Measurements from ENCODE around the gene TCF12. TPM values are rescaled to one million over a fixed set of nuclear protein-coding genes. Genes with fewer than 3 reads are reported as not detected.

TCF12 gene
- total RNA-seq, 1 experiment from 2014 or later, result 76.7 TPM

DNA sequence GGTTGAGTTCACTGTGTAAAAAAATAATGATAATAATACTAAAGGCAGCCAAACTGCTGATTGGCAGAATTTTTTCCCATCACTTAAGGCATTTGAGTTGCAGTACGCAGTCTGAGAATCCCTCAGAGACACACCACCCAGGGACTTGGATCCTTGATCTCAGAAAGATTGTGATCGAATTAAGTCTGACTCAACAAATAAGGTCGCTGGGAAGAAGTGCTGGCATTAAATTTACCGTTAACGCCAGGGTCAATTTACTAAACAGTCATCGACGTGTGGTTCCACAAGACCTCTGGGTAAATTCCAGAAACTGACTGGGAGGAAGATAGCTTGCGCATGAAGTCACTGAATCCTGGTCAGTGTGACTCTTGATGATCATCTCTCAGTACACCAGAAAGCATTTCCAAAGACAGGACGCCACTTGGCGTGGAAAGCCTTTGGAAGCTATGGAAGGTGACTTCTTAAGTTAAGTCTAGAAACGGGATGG is 409.6 kb downstream of the TCF12 start:
- H3K4me1 Mint-ChIP-seq, result peaks cover 8 to 36% of the 10 kb centered on the region in 2 experiments
- H4K5ac ChIP-seq (ENCODE audit: insufficient read length, low read depth, low read length), result no peak overlapping the region
- no peak overlapping the region for H3K9ac ChIP-seq (ENCODE audit: extremely low read depth, insufficient read length, low read length)
- H3K4me3 Mint-ChIP-seq, result no peak overlapping the region
- no peak overlapping the region for H3K14ac ChIP-seq (ENCODE audit: insufficient read depth, low read length)
- no peaks in the 10 kb centered on the region for H3K9me3 ChIP-seq (ENCODE audit: control insufficient read depth, low read depth, low read length)
- no peak overlapping the region for H2BK15ac ChIP-seq (ENCODE audit: low read depth, low read length)
- no peaks in the 10 kb centered on the region for H3K27me3 Mint-ChIP-seq (ENCODE audit: low read depth)
- WGBS (ENCODE audit: extremely low coverage, insufficient read length, low lambda C conversion rate), result no CpG with 5 or more reads among the region's 11 CpGs
- H2BK12ac ChIP-seq (ENCODE audit: insufficient read length, low read depth, low read length), result no peak overlapping the region
- no peaks in the 10 kb centered on the region for H3K27me3 ChIP-seq (ENCODE audit: insufficient read depth, low read length)
- H3K27ac ChIP-seq (ENCODE audit: insufficient read length, low read depth, low read length), result no peak overlapping the region
- H3K36me3 Mint-ChIP-seq (ENCODE audit: insufficient read depth in 1 of 3, low read depth in 3 of 3), result no peaks in the 10 kb centered on the region
- no peak overlapping the region for H3K4ac ChIP-seq (ENCODE audit: low read depth, low read length)
- no peaks in the 10 kb centered on the region for H3K4me1 ChIP-seq (ENCODE audit: insufficient read depth, low read length)
- no peak overlapping the region for H3T11ph ChIP-seq (ENCODE audit: low read length)
- no peak overlapping the region for H4K8ac ChIP-seq (replicated peaks; ENCODE audit: insufficient read length, low read depth, low read length)
- H4K91ac ChIP-seq (ENCODE audit: insufficient read length, low read depth, low read length), result no peak overlapping the region
- H3K27ac Mint-ChIP-seq, result no peak overlapping the region
- TF ChIP-seq, protein P1, sequence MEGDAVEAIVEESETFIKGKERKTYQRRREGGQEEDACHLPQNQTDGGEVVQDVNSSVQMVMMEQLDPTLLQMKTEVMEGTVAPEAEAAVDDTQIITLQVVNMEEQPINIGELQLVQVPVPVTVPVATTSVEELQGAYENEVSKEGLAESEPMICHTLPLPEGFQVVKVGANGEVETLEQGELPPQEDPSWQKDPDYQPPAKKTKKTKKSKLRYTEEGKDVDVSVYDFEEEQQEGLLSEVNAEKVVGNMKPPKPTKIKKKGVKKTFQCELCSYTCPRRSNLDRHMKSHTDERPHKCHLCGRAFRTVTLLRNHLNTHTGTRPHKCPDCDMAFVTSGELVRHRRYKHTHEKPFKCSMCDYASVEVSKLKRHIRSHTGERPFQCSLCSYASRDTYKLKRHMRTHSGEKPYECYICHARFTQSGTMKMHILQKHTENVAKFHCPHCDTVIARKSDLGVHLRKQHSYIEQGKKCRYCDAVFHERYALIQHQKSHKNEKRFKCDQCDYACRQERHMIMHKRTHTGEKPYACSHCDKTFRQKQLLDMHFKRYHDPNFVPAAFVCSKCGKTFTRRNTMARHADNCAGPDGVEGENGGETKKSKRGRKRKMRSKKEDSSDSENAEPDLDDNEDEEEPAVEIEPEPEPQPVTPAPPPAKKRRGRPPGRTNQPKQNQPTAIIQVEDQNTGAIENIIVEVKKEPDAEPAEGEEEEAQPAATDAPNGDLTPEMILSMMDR (conservative IDR thresholded peaks at IDR 0.05), result no peak
- no peak overlapping the region for H3K18ac ChIP-seq (ENCODE audit: insufficient read length, low read depth, low read length)
- H2AFZ ChIP-seq (ENCODE audit: low read length), result no peak overlapping the region
- no peak overlapping the region for H3K56ac ChIP-seq (ENCODE audit: insufficient read length, low read depth, low read length)
- H3K23me2 ChIP-seq (ENCODE audit: insufficient read length, low read depth, low read length, poor library complexity, severe bottlenecking), result no peaks in the 10 kb centered on the region
- no peaks in the 10 kb centered on the region for H3K79me1 ChIP-seq (ENCODE audit: insufficient read depth, low read depth, low read length, poor library complexity, severe bottlenecking)
- no peak overlapping the region for H2BK120ac ChIP-seq (ENCODE audit: low read depth, low read length, poor library complexity, severe bottlenecking)
- DNase-seq, result no peak
- no peaks in the 10 kb centered on the region for H4K20me1 ChIP-seq (ENCODE audit: control insufficient read depth, insufficient read depth, insufficient read length)
- H3K4me2 ChIP-seq (ENCODE audit: insufficient read depth, insufficient read length, low read length), result no peak overlapping the region
- no peak overlapping the region for H3K23ac ChIP-seq (ENCODE audit: insufficient read length, low read depth, low read length)
- H2BK20ac ChIP-seq (ENCODE audit: low read depth, low read length, poor library complexity, severe bottlenecking), result no peak overlapping the region
- no peak overlapping the region for H2AK5ac ChIP-seq (ENCODE audit: insufficient read length, low read length)
- no peaks in the 10 kb centered on the region for H3K79me2 ChIP-seq (ENCODE audit: insufficient read depth, low read length)
- no peaks in the 10 kb centered on the region for H3K9me3 Mint-ChIP-seq
- no peak overlapping the region for H2BK5ac ChIP-seq (ENCODE audit: insufficient read length, low read length)

Data from H9 (cell line).